ENCODE measurements around the gene ADARB2.
"Not testable (repeated sequence)": the region's sequence is repeated elsewhere in the genome, so short reads cannot be mapped to it uniquely, and the experiment has no call there.

ADARB2 gene

DNA sequence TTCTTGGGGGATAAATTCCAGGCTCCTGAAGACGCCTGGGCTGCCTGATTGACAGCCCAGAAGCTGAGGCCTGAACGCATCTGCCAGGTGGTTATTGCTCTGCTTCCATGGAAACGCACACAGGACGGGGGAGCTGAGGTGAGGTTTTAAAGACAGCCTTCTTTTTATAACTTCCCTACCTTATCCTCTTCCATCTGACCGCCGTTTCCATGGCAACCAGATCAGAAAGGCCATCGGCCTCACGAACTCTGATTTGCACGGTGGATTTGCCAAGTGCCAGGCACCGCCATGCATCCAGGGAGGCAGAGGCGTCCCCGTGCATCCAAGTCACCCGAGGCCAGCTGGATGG, 260.9 kb downstream of the ADARB2 start:
- DNase-seq: no peak

DNA sequence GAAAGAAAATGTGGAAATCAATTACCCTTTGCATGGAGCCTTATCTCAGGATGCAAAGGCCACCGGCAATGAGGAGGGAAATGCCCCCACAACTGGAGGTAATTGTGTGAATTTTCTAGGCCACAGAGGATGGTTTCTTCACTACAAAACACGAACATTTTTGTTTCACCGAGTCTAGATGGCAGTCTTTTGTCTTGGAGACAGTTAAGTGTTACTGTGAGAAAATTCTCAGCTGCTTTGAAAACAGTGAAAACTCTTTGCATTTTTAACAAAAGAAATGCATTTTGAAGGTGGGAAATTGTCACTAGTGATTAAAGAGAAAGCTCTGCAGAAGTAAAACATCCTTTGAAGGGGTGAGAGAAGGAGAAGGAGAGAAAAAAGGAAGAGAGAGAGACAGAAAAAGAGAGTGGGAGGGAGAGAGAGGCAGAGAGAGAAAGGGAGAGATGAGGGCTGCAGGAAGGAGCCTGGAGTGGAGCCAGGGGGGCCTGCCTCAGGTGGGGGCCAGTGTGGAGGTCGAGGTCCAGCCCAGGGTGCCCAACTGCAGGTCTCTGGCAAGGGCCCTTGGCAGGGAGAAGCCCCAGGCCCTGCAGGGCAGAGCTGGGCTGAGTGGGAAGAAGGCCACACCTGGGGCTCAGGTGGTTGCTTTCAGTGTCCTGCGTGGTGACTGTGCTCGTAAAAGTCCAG, 261.4 kb downstream of the ADARB2 start:
- no peak for DNase-seq

DNA sequence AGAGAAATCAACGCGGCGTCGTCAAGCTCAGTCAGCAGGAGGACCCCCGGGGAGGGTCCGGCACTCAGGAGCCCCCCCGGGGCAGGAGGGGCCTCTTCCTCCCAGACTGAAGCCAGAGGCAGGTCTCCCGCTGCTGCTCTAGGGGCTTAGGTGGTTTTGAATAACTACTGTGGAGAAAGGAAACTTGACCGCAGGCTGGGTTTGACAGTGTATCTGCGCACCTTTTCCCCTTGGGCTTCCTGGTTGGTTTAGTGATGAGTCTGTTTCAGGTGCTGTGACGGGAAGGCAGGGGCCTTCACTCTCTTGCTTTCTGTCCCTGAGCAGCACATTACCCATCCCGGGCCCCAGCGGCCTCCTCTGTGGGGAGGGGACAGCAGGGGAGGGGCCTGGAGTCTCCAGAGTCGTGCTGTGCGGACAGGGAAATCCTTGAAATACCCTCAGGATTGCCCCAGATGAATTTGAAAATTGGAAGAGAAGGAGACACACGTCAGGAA, 262.2 kb downstream of the ADARB2 start:
- no peak for DNase-seq

DNA sequence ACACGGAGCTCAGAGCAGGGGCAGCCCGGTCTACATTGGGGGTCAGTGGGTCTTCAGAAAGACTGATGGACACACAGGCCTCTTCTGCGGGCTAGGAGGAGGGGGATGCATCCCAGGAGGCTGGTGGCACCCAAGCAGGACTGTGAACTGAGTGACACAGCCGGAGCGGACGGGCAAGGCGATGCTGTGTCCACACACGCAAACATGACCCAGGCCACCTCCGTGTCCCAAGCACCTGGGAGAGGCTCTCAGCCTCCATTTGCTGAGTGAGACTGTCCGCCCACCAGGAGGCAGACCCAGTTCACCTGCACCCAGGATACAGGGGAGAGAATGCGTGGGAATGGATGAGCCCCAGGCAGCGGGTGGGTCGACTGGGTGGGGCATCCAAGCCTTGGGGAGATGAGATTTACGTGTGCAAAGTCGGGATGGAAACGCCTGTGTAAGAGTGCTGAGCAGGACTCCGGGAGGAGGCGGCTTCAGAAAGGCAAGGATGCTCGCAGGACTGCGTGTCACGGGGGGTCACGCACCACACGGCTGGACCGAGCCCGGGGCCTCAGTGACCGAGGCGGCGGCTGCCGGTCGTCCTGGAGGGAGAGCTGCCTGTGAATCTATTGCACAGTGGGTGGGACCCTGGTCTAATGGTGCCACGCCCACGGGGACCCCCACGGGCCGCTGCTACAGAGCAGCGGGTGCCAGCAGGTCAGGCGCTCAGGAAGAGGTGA, 262.8 kb downstream of the ADARB2 start:
- DNase-seq: no peak

DNA sequence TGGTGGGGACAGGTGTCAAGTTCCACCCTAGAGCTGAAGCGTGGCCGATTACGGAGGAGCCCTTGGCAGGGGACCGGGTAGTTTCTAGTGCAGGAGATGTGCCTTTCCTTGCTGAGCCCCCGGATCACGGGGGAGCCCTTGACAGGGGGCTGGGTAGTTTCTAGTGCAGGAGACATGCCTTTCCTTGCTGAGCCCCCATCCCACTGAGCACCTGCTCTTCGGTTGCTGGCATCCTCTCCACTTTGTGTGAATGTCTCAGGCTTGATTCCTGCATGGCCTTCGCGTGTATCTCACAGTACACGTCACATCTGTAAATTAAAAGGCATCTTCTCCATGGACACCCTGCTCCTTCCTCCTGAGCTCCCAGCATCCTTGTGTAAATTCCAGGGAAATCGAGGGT, 263.5 kb downstream of the ADARB2 start:
- no peak for DNase-seq

DNA sequence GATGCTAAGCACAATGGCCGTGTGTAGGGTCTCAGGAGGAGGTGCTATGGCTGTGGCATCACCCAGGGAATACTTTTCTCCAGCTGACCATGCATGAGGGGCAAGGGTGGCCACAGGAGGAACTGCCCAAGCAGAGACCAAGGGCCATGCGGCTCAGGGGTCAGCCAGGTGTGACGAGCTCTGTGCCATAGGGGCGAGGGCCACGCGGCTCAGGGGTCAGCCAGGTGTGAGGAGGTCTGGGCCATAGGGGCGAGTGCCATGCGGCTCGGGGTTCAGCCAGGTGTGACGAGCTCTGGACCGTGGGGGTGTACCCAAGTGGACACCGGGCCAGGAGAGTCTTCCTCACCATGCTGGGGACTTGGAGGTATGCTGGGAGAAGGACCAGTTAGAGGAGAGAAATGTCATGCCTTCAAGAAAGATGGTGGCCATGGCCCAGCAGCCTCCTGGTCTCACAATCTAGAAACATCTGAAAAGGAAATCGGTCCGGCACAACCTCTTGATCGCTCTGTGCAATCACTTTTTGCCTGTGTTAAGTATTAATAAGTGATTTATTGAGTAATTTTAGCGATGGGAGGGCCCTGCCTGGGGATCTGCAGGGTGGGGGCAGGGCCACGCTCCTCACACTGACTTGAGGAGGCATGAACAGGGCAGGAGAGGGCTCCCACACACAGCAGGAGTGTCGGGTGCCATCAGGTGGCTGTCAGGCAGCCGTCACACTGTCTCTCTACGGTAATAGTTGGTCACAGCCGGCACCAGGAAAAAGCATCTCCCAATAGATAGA, 265.0 kb downstream of the ADARB2 start:
- no peak for DNase-seq

DNA sequence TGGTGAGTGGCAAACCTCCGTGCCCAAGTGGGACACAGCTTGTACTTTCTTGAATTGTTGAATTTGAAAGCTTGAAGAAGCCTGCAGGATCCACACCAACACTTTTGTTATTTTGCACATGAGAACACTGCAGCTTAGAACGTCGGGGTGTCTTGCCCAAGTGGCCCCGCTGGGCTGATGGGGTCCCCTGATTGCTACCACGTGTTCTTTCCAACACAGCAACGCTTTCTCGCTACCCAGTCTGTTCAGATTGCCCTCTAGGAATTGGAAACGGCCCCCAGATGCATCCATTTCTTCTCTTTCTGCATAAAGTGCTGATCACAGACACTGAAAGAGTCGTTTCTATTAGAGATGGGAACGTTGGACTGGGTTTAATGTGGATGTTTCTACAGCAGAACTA, 268.5 kb downstream of the ADARB2 start:
- DNase-seq: no peak

DNA sequence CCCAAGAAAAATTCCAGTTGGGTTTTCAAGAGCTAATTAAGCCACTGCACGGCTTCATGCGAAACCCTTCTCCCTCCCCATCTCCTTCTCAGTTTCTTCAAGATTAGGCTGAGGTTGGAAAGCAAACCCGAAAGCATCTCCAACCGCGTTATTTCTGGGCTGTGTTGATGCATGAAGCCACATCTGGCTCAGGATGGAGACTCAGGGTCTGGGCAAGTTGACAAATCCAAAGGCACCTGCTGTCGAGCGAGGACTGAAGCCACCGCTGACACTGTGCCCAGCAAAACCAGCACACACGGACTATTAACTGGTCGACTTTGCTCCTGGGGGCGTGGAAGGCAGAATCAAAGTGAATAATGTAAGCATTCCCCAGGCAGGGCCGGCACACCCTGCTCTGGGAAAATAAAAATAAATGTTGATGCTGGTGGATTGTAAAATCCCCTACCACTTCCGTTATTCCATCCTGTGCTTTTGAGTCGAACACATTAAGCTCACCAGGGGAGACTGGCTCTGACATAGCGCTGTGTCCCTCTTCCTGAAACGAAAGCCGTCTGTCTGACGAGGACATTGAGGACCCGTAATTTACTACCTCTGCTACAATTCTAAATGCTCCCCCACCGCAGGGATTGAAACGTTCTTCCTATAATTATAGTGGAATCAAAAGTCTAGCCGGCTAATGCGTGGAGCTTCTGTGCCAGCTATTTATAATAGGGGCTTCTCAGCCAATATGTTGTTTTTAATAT, 269.8 kb downstream of the ADARB2 start:
- DNase-seq: no peak

DNA sequence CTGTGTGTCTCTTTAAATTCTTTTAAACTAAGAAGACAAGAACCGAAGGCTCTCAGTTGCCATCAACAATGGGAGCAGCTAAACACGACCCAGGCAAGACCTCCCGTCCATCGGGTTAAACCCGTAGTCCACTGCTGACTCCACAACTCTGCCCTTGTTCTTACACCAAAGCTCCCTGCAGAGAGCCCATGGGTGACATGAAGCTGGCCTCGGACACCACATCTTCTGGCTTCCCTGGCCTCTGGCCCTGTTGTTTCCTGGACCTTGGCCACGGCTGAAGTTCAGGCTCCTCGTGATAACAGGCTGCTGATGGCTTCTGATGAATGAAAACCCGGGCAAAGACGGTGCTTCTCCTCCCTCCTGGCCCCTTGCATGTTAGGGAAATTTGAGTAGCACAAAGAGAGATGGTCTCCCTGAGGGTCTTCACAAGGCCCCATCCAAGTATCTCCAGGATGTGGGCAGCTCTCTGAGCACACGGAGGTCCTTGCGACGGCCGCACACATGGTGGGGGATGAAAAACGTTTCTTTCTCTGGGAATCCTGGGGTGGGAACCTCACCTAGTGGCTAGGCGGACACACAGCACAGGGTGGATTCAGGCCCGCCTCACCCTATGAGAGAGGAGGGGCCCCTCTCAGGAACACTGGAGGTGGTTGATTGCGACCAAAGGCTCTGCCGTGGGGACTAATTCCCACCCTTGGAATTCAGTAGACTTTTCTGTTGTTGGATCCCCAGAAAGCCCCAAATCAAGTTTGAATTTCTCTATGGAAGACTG, 271.1 kb downstream of the ADARB2 start:
- DNase-seq: no peak

DNA sequence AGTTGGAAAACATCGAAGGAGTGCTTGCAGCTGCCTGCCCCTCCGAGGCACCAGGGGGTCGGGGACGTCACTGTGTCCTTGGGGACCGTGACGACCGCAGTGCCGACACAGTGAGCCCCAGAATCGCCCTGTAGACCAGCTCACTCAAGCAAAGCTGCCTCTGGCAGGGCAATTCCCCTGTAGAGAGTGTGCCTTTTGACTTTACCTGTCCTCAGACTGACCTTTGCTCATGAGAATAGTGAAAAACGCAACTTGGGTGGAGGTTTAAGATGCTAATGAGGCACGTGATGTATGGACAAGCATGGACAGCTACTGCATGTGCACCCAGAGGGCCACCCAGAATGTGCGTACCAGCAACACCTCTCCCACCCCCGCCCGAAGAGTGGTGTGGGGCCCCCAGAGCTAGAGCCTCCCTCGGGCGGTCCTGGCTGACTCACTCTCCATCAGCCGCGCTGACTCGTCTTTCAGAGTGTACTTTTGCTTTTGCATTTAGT, 271.9 kb downstream of the ADARB2 start:
- no peak for DNase-seq

DNA sequence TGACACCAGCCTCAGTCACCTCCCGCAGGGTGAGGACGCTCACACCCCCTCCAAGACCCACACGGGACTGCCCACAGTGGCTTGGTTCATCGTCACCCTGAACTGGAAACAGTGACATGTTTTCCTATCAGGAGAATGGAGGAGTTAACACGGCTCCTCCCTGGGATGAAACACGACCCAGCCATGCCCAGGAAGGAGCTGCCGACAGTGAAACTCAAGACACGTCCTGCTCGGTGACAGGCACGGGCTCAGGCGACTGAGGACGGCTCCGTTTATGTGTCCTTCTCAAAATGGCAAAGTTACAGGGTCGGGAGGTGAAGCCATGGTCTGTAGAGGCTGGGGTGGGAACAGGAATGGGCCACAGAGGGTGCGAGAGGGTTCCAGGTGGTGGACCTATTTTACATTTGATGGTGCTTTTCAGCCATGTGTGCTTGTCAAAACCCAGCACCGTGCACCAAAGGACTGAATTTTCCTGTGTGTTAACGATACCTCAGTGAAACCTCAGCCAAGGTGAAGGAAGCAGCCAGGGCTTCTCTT, 272.4 kb downstream of the ADARB2 start:
- DNase-seq: no peak

DNA sequence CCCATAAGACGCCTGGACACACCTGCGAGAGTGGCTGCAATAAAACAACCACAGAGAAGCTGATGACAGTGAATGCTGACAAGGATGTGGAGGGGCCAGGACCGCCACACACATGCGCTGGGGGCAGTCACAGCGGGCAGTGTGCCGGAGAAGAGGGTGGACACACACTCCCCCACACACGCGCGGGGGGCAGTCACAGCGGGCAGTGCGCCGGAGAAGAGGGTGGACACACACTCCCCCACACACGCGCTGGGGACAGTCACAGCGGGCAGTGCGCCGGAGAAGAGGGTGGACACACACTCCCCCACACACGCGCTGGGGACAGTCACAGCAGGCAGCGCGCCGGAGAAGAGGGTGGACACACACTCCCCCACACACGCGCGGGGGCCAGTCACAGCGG, 273.4 kb downstream of the ADARB2 start:
- DNase-seq: not testable (repeated sequence)

DNA sequence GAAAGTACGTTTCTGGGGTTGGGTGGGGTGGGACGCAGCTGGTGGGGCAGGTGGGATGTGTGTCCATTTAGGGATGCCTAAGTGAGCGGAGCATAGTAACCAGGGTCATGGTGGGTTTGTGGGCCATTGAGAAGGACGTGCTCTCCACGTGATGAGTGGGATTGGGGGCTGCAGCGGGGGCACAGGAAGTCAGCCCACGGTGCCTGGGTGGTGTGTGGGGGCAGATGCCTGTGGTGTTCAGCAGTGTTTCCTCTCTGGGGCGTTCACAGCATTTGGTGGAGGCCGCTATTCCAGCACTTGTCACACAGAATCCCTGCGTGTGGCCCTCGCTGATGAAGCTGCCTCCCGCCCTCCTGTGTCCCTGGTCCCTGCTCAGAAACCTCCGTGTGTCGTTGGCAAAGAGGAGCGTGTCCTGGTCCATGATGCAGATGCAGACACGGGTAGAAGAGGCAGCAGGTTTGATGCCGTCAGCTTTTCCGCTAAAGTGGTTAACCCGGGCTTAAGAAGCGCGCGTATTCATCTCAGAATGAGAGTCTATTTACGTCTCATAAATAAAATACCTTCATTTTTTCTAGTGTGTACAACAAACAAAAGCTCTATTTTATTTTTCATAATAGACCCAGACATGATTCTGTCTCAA, 274.2 kb downstream of the ADARB2 start:
- DNase-seq: no peak

DNA sequence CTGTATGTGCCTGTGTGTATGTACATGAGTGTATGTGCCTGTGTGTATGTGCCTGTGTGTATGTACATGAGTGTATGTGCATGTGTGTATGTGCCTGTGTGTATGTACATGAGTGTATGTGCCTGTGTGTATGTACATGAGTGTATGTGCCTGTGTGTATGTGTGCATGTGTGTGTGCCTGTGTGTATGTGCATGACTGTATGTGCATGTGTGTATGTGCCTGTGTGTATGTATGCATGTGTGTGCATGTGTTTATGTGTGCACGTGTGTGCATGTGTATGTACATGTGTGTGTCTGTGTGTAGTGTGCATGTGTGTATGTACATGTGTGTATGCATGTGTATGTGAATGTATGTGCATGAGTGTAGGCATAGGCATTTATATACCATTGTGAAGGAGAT, 274.8 kb downstream of the ADARB2 start:
- no peak for DNase-seq

DNA sequence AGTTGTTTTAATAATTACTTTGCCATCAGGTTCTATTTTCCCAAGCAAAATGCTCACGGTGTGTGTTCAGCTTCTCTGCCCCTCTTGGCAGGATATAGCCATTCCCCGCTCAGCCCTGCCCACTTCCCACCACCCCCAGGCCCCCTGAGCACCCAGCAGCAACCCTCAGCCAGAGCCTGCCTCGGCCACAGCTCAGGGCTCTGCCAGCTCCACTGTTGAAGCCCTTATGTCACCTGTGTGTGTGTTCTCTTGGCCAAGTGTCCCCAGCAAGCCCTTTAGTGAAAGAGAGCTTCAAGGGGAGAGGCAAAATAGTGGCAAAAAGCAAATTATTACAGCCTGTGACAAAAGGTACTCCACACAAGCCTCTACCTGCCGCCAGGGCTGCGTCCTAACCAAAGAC, 275.3 kb downstream of the ADARB2 start:
- no peak for DNase-seq

DNA sequence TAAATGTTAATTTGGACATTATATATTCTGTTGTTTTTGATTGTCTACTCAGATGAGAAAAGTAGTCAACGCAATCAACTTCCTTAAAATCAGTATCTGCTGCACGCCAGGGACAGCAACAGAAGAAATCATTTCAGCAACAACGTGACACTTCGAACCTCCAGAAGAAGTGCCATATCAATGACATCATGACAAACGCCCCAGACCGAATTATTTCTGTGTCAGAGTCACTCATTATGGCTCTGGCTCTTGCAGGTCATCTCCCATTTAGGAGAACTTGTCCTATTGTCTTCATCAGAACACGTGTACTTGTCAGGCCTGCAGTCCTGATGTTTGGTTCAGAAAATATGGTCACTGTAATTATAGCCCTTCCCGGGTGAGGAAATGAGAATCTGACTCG, 276.3 kb downstream of the ADARB2 start:
- no peak for DNase-seq

DNA sequence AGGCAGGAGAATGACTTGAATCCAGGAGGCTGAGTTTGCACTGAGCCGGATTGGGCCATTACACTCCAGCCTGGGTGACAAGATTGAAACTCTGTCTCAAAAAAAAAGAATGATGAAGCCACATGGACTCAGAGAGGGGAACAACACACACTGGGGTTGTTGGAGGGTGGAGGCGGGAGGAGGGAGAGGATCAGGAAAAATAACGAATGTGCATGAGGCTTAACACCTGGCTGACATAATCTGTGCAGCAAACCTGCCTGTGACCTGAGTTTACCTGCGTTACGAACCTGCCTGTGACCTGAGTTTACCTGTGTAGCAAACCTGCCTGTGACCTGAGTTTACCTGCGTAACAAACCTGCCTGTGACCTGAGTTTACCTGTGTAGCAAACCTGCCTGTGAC, 277.7 kb downstream of the ADARB2 start:
- not testable (repeated sequence) for DNase-seq

DNA sequence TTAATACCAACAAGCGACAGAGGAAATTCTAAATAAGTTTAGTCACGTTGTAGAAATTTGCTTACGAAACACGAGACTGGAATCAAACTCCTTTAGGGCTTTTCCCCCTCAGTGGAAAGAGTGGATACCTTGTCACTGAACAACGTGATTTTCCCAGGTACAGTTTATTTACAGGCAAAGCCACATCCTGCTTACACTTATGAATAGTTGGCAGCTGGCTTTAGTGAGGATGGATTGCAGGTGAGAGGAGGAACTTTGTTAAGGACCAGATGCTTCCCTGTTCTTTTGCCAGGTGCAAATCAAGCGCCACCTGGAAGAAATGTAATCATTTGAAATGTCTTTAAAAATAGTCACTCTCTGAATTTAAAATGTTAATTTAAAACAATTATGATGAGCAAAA, 282.4 kb downstream of the ADARB2 start:
- DNase-seq: no peak

DNA sequence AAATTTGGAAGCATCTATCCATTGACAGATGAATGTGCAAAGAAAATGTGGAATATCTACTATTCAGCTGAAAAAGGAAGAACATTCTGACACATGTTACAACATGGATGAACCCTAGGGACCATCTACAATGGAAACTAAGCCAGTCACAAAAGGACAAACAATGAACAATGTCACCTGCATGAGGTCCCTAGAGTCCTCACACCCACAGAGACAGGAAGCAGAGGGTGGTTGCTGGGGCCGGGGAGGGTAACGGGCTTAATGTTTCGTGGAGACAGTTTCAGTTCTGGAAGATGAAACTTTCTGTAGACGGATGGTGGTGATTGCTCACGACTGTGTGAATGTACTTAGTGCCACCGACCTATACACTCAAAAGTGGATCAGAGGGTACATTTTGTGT, 282.9 kb downstream of the ADARB2 start:
- DNase-seq: no peak

DNA sequence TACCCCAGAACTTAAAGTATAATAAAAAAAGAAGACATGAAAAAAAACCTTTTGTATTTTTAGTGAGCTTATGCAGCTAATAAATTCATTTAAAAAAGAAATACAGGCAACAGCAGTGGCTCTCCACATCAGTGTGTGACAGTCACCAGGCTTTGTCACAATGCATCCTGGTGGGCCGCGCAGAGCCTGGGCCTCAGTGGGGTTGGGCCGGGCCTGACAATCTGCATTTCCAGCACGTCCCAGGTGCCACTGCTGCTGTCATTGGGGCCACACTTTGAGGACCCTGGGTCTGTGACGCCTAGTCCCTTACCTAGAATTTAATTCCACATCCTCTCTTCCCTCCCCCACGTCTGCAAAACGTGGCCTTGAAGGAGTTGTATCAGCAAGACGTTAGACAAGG, 284.5 kb downstream of the ADARB2 start:
- DNase-seq: no peak

DNA sequence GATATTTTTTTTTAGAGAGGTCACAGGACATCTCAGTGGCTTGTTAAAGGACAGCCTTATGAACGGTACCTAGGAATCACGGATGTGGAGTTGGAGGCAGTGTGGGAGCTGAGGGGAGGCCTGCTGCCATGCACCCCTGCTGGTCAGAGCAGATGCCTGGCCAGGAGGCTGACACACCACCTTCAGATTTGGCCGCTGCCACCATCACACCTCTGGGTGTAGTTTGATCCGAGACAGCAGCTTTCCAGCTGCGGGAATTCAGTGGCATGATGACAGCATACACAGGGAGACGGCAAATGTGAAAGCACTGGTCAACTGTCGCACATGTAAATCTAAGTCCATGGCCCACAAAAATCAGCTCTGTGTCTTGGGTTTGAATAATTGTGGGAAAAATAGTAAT, 285.4 kb downstream of the ADARB2 start:
- DNase-seq: no peak

Data from EL (cell line).